Measurements from ENCODE around the gene SPAG16. TPM values are rescaled to one million over a fixed set of nuclear protein-coding genes. Genes with fewer than 3 reads are reported as not detected.
"Not testable (repeated sequence)": the region's sequence is repeated elsewhere in the genome, so short reads cannot be mapped to it uniquely, and the experiment has no call there.

Gene SPAG16
- total RNA-seq, 1 experiment from 2014 or later: 17.6 TPM

- no peak overlapping the region for H3K4me3 ChIP-seq
- no peaks in the 10 kb centered on the region for H3K4me1 ChIP-seq (replicated peaks)
- H3K9me3 ChIP-seq (replicated peaks): no peaks in the 10 kb centered on the region
- no peaks in the 10 kb centered on the region for H3K27me3 ChIP-seq (replicated peaks)
- H3K27ac ChIP-seq: no peak overlapping the region
- H3K36me3 ChIP-seq: no peaks in the 10 kb centered on the region
- no peak for DNase-seq (ENCODE audit: low read depth in 1 of 2, low spot score in 2 of 2)
These were observed 403.9 kb downstream of the SPAG16 start for GRCh38 chr2:213688133-213688532.

GRCh38 chr2:213688825-213689224, 404.6 kb downstream of the SPAG16 start:
- not testable (repeated sequence) for H3K4me3 ChIP-seq; H3K36me3 ChIP-seq; DNase-seq (ENCODE audit: low read depth in 1 of 2, low spot score in 2 of 2); H3K9me3 ChIP-seq (replicated peaks); H3K4me1 ChIP-seq (replicated peaks); H3K27me3 ChIP-seq (replicated peaks); H3K27ac ChIP-seq

GRCh38 chr2:213689585-213689984, 405.3 kb downstream of the SPAG16 start:
- Histone ChIP-seq H3K27me3 (replicated peaks) (no peaks in the 10 kb centered on the region), H3K36me3 (no peaks in the 10 kb centered on the region), H3K4me3 (no peak overlapping the region), H3K27ac (no peak overlapping the region), H3K4me1 (replicated peaks) (no peaks in the 10 kb centered on the region), H3K9me3 (replicated peaks) (no peaks in the 10 kb centered on the region)
- no peak for DNase-seq (ENCODE audit: low read depth in 1 of 2, low spot score in 2 of 2)

GRCh38 chr2:213691351-213691750, 407.1 kb downstream of the SPAG16 start:
- DNase-seq (ENCODE audit: low read depth in 1 of 2, low spot score in 2 of 2): no peak
- Histone ChIP-seq H3K27me3 (replicated peaks) (no peaks in the 10 kb centered on the region), H3K4me1 (replicated peaks) (no peaks in the 10 kb centered on the region), H3K9me3 (replicated peaks) (peaks cover 3% of the 10 kb centered on the region; the same call in 1 of the 2 replicates), H3K4me3 (no peak overlapping the region), H3K27ac (no peak overlapping the region), H3K36me3 (no peaks in the 10 kb centered on the region)

GRCh38 chr2:213696442-213696841, 412.2 kb downstream of the SPAG16 start:
- Histone ChIP-seq H3K4me1 (replicated peaks) (no peaks in the 10 kb centered on the region), H3K4me3 (no peak overlapping the region), H3K9me3 (replicated peaks) (peaks cover 5% of the 10 kb centered on the region; the same call in 1 of the 2 replicates), H3K27me3 (replicated peaks) (no peaks in the 10 kb centered on the region), H3K36me3 (no peaks in the 10 kb centered on the region), H3K27ac (no peak overlapping the region)
- DNase-seq (ENCODE audit: low read depth in 1 of 2, low spot score in 2 of 2): no peak

- not testable (repeated sequence) for H3K4me1 ChIP-seq (replicated peaks); H3K27me3 ChIP-seq (replicated peaks); H3K36me3 ChIP-seq; H3K27ac ChIP-seq; DNase-seq (ENCODE audit: low read depth in 1 of 2, low spot score in 2 of 2); H3K9me3 ChIP-seq (replicated peaks); H3K4me3 ChIP-seq
These were observed 417.1 kb downstream of the SPAG16 start for GRCh38 chr2:213701365-213701764.

- no peaks in the 10 kb centered on the region for H3K36me3 ChIP-seq
- no peaks in the 10 kb centered on the region for H3K27me3 ChIP-seq (replicated peaks)
- H3K27ac ChIP-seq: no peak overlapping the region
- H3K4me3 ChIP-seq: no peak overlapping the region
- DNase-seq (ENCODE audit: low read depth in 1 of 2, low spot score in 2 of 2): no peak
- H3K4me1 ChIP-seq (replicated peaks): no peaks in the 10 kb centered on the region
- H3K9me3 ChIP-seq (replicated peaks): 0 out of 2 replicates have a peak, but pooled peaks cover 2% of the 10 kb centered on the region
These were observed 419.3 kb downstream of the SPAG16 start for GRCh38 chr2:213703406-213704098.

GRCh38 chr2:213710164-213710563, 425.9 kb downstream of the SPAG16 start:
- no peaks in the 10 kb centered on the region for H3K9me3 ChIP-seq (replicated peaks)
- H3K27ac ChIP-seq: no peak overlapping the region
- DNase-seq (ENCODE audit: low read depth in 1 of 2, low spot score in 2 of 2): no peak
- no peak overlapping the region for H3K4me3 ChIP-seq
- H3K4me1 ChIP-seq (replicated peaks): no peaks in the 10 kb centered on the region
- no peaks in the 10 kb centered on the region for H3K36me3 ChIP-seq
- H3K27me3 ChIP-seq (replicated peaks): no peaks in the 10 kb centered on the region

GRCh38 chr2:213718411-213718810, 434.1 kb downstream of the SPAG16 start:
- H3K27me3 ChIP-seq (replicated peaks); H3K36me3 ChIP-seq; H3K4me1 ChIP-seq (replicated peaks); DNase-seq (ENCODE audit: low read depth in 1 of 2, low spot score in 2 of 2); H3K4me3 ChIP-seq; H3K27ac ChIP-seq; H3K9me3 ChIP-seq (replicated peaks): not testable (repeated sequence)

GRCh38 chr2:213722565-213722964, 438.3 kb downstream of the SPAG16 start:
- DNase-seq (ENCODE audit: low read depth in 1 of 2, low spot score in 2 of 2): no peak
- no peaks in the 10 kb centered on the region for H3K4me1 ChIP-seq (replicated peaks)
- no peak overlapping the region for H3K4me3 ChIP-seq
- no peaks in the 10 kb centered on the region for H3K9me3 ChIP-seq (replicated peaks)
- no peaks in the 10 kb centered on the region; the same call in 1 of the 2 replicates for H3K27me3 ChIP-seq (replicated peaks)
- no peaks in the 10 kb centered on the region for H3K36me3 ChIP-seq
- no peak overlapping the region for H3K27ac ChIP-seq

GRCh38 chr2:213723041-213723560, 438.8 kb downstream of the SPAG16 start:
- H3K4me1 ChIP-seq (replicated peaks): no peaks in the 10 kb centered on the region
- no peak for DNase-seq (ENCODE audit: low read depth in 1 of 2, low spot score in 2 of 2)
- no peak overlapping the region for H3K4me3 ChIP-seq
- H3K27me3 ChIP-seq (replicated peaks): no peaks in the 10 kb centered on the region; the same call in 1 of the 2 replicates
- H3K36me3 ChIP-seq: no peaks in the 10 kb centered on the region
- no peaks in the 10 kb centered on the region for H3K9me3 ChIP-seq (replicated peaks)
- no peak overlapping the region for H3K27ac ChIP-seq

GRCh38 chr2:213723707-213724106, 439.4 kb downstream of the SPAG16 start:
- Histone ChIP-seq H3K27ac (no peak overlapping the region), H3K4me3 (no peak overlapping the region), H3K4me1 (replicated peaks) (no peaks in the 10 kb centered on the region), H3K9me3 (replicated peaks) (no peaks in the 10 kb centered on the region), H3K36me3 (no peaks in the 10 kb centered on the region), H3K27me3 (replicated peaks) (no peaks in the 10 kb centered on the region; the same call in 1 of the 2 replicates)
- no peak for DNase-seq (ENCODE audit: low read depth in 1 of 2, low spot score in 2 of 2)

- Histone ChIP-seq H3K36me3 (no peaks in the 10 kb centered on the region), H3K27me3 (replicated peaks) (no peaks in the 10 kb centered on the region; the same call in 1 of the 2 replicates), H3K4me3 (no peak overlapping the region), H3K9me3 (replicated peaks) (no peaks in the 10 kb centered on the region), H3K27ac (no peak overlapping the region), H3K4me1 (replicated peaks) (no peaks in the 10 kb centered on the region)
- DNase-seq (ENCODE audit: low read depth in 1 of 2, low spot score in 2 of 2): no peak
These were observed 441.8 kb downstream of the SPAG16 start for GRCh38 chr2:213726101-213726500.

- DNase-seq (ENCODE audit: low read depth in 1 of 2, low spot score in 2 of 2): no peak
- Histone ChIP-seq H3K9me3 (replicated peaks) (no peaks in the 10 kb centered on the region), H3K4me3 (no peak overlapping the region), H3K27ac (no peak overlapping the region), H3K27me3 (replicated peaks) (no peaks in the 10 kb centered on the region), H3K4me1 (replicated peaks) (no peaks in the 10 kb centered on the region), H3K36me3 (no peaks in the 10 kb centered on the region)
These were observed 449.6 kb downstream of the SPAG16 start for GRCh38 chr2:213733893-213734292.

- Histone ChIP-seq H3K4me1 (replicated peaks) (no peaks in the 10 kb centered on the region), H3K27ac (no peak overlapping the region), H3K4me3 (no peak overlapping the region), H3K36me3 (no peaks in the 10 kb centered on the region), H3K27me3 (replicated peaks) (no peaks in the 10 kb centered on the region), H3K9me3 (replicated peaks) (no peaks in the 10 kb centered on the region)
- DNase-seq (ENCODE audit: low read depth in 1 of 2, low spot score in 2 of 2): no peak
These were observed 456.2 kb downstream of the SPAG16 start for GRCh38 chr2:213740453-213740852.
